Measurements from ENCODE around the gene BCL3.
A peak's percentile ranks its signal among the peaks of the same experiment; 100 is the strongest.

Gene BCL3

GRCh38 chr19:44806291-44806690, 57.8 kb downstream of the BCL3 start:
- DNase-seq (ENCODE audit: low spot score): no peak
- Histone ChIP-seq H3K4me3 (no peak overlapping the region), H3K27ac (no peak overlapping the region)
- no peak for TF ChIP-seq CTCF (IDR thresholded peaks at IDR 0.05)

GRCh38 chr19:44807162-44807561, 58.7 kb downstream of the BCL3 start:
- DNase-seq (ENCODE audit: low spot score): no peak
- H3K4me3 ChIP-seq: no peak overlapping the region
- TF ChIP-seq CTCF (IDR thresholded peaks at IDR 0.05): no peak
- peak overlapping the region in 1 of 2 donors; percentile 91 for H3K27ac ChIP-seq

GRCh38 chr19:44807652-44808462, 59.3 kb downstream of the BCL3 start:
- Histone ChIP-seq H3K4me3 (peak overlapping the region; percentile 87), H3K27ac (peak overlapping the region; percentile 58 to 91)
- DNase-seq (ENCODE audit: low spot score): no peak
- no peak for TF ChIP-seq CTCF (IDR thresholded peaks at IDR 0.05)

GRCh38 chr19:44808463-44809371, 60.2 kb downstream of the BCL3 start, which contains the start of gene BCAM:
BCAM (plus strand) TSS chr19:44809103; CDS start chr19:44809125, 22 bp downstream.
- TF ChIP-seq CTCF (IDR thresholded peaks at IDR 0.05): no peak
- Histone ChIP-seq H3K4me3 (peak within 1 kb of the TSS; percentile 87), H3K27ac (peak within 1 kb of the TSS; percentile 58 to 91)
- peak; percentile 84 for DNase-seq (ENCODE audit: low spot score)
